Activated T-cell treated with anti-CD3 and anti-CD28 coated beads, Interleukin-2, amount 50 U/mL, for 4 hours (primary cell): ENCODE measurements around the gene TASL. TPM values are rescaled to one million over a fixed set of nuclear protein-coding genes. Genes with fewer than 3 reads are reported as not detected.
"Not testable (repeated sequence)": the region's sequence is repeated elsewhere in the genome, so short reads cannot be mapped to it uniquely, and the experiment has no call there.

ENCODE experiments used
- ATAC-seq, 2 donors: fragments of 200-7000 bp; cut with Tn5 transposase; one replicate each; pipeline ENCODE4 v1.10.0; 2021
- DNase-seq: peaks from one replicate; pipeline ENCODE4 v3.0.0-alpha.2; 2020
- H3K27me3 Mint-ChIP-seq: one replicate; pipeline ENCODE4 v1.8.0; 2021; ENCODE audit warnings: low read depth, mixed read lengths
- H3K36me3 Mint-ChIP-seq: one replicate; pipeline ENCODE4 v1.8.0; 2022; ENCODE audit warnings: mixed read lengths; ENCODE audit not compliant: insufficient read depth
- H3K4me1 Mint-ChIP-seq: one replicate; pipeline ENCODE4 v1.8.0; 2021; ENCODE audit warnings: low read depth, mixed read lengths
- H3K4me3 Mint-ChIP-seq: one replicate; pipeline ENCODE4 v1.8.0; 2021; ENCODE audit warnings: mild to moderate bottlenecking, moderate library complexity, mixed read lengths
- H3K9me3 Mint-ChIP-seq: one replicate; pipeline ENCODE4 v1.8.0; 2021; ENCODE audit warnings: mixed read lengths
- total RNA-seq, 3 donors: library from RNA; stranded (reverse); gene quantifications; one replicate each; pipeline ENCODE4 v1.2.1, GENCODE V29; 2021

TASL gene
- total RNA-seq, result under 1 TPM; 0.90 to 0.98 (median 0.94) TPM

- Mint-ChIP-seq H3K27me3 (no peaks in the 10 kb centered on the region), H3K36me3 (peaks cover 5% of the 10 kb centered on the region), H3K4me1 (peaks cover 22% of the 10 kb centered on the region), H3K4me3 (peak within 1 kb of the TSS; percentile 84), H3K9me3 (no peaks in the 10 kb centered on the region)
- DNase-seq (no peak), ATAC-seq (peak; percentile 82 to 84)
Measured at GRCh38 chrX:30577362-30577991, at the start of gene TASL. Gene TASL (minus strand): TSS chrX:30577766. CDS start chrX:30560355, 17,411 bp downstream.

- H3K4me1 Mint-ChIP-seq, result no peaks in the 10 kb centered on the region
- H3K9me3 Mint-ChIP-seq, result peaks cover 4% of the 10 kb centered on the region
- H3K27me3 Mint-ChIP-seq, result no peaks in the 10 kb centered on the region
- DNase-seq, result no peak
- ATAC-seq, result no peak
- H3K36me3 Mint-ChIP-seq, result no peaks in the 10 kb centered on the region
- no peak overlapping the region for H3K4me3 Mint-ChIP-seq
Measured at GRCh38 chrX:30626402-30626801, 48.8 kb upstream of the TASL start.

GRCh38 chrX:30622361-30622760 lies 44.8 kb upstream of the TASL start:
- DNase-seq, result no peak
- no peaks in the 10 kb centered on the region for H3K36me3 Mint-ChIP-seq
- no peaks in the 10 kb centered on the region for H3K27me3 Mint-ChIP-seq
- no peak overlapping the region for H3K4me3 Mint-ChIP-seq
- no peaks in the 10 kb centered on the region for H3K4me1 Mint-ChIP-seq
- no peak for ATAC-seq
- H3K9me3 Mint-ChIP-seq, result peaks cover 4% of the 10 kb centered on the region

- peaks cover 4% of the 10 kb centered on the region for H3K9me3 Mint-ChIP-seq
- H3K4me1 Mint-ChIP-seq, result no peaks in the 10 kb centered on the region
- no peaks in the 10 kb centered on the region for H3K27me3 Mint-ChIP-seq
- DNase-seq, result no peak
- no peak overlapping the region for H3K4me3 Mint-ChIP-seq
- no peak for ATAC-seq
- H3K36me3 Mint-ChIP-seq, result no peaks in the 10 kb centered on the region
Measured at GRCh38 chrX:30620980-30621618, 43.5 kb upstream of the TASL start.

- no peaks in the 10 kb centered on the region for H3K27me3 Mint-ChIP-seq
- no peaks in the 10 kb centered on the region for H3K4me1 Mint-ChIP-seq
Measured at GRCh38 chrX:30620125-30620524, 42.6 kb upstream of the TASL start.

GRCh38 chrX:30618160-30618765 lies 40.7 kb upstream of the TASL start:
- ATAC-seq (no peak), DNase-seq (no peak)
- H3K4me1 Mint-ChIP-seq, result no peaks in the 10 kb centered on the region
- H3K4me3 Mint-ChIP-seq, result no peak overlapping the region
- H3K27me3 Mint-ChIP-seq, result no peaks in the 10 kb centered on the region
- H3K9me3 Mint-ChIP-seq, result peaks cover 4% of the 10 kb centered on the region
- H3K36me3 Mint-ChIP-seq, result no peaks in the 10 kb centered on the region

More at GRCh38 chrX:30620125-30620524, 42.6 kb upstream of the TASL start:
- Mint-ChIP-seq H3K4me3 (no peak overlapping the region), H3K9me3 (peaks cover 4% of the 10 kb centered on the region), H3K36me3 (no peaks in the 10 kb centered on the region)
- DNase-seq, result no peak
- ATAC-seq, result no peak

- Mint-ChIP-seq H3K27me3 (no peaks in the 10 kb centered on the region), H3K9me3 (no peaks in the 10 kb centered on the region), H3K4me3 (no peak overlapping the region), H3K36me3 (no peaks in the 10 kb centered on the region), H3K4me1 (no peaks in the 10 kb centered on the region)
- ATAC-seq (peak in 1 of 2 donors; percentile 78), DNase-seq (no peak)
Measured at GRCh38 chrX:30615229-30615628, 37.7 kb upstream of the TASL start.

- H3K4me1 Mint-ChIP-seq, result no peaks in the 10 kb centered on the region
- H3K27me3 Mint-ChIP-seq, result no peaks in the 10 kb centered on the region
- H3K4me3 Mint-ChIP-seq, result no peak overlapping the region
- DNase-seq (no peak), ATAC-seq (no peak)
- H3K9me3 Mint-ChIP-seq, result no peaks in the 10 kb centered on the region
- H3K36me3 Mint-ChIP-seq, result no peaks in the 10 kb centered on the region
Measured at GRCh38 chrX:30613721-30614120, 36.2 kb upstream of the TASL start.

GRCh38 chrX:30612250-30612655 lies 34.7 kb upstream of the TASL start:
- DNase-seq (no peak), ATAC-seq (no peak)
- H3K36me3 Mint-ChIP-seq, result no peaks in the 10 kb centered on the region
- H3K4me1 Mint-ChIP-seq, result no peaks in the 10 kb centered on the region
- H3K4me3 Mint-ChIP-seq, result no peak overlapping the region
- H3K27me3 Mint-ChIP-seq, result no peaks in the 10 kb centered on the region
- no peaks in the 10 kb centered on the region for H3K9me3 Mint-ChIP-seq

GRCh38 chrX:30610026-30610425 lies 32.5 kb upstream of the TASL start:
- Mint-ChIP-seq H3K9me3 (no peaks in the 10 kb centered on the region), H3K27me3 (no peaks in the 10 kb centered on the region), H3K4me3 (no peak overlapping the region), H3K36me3 (no peaks in the 10 kb centered on the region), H3K4me1 (no peaks in the 10 kb centered on the region)
- ATAC-seq, result no peak
- no peak for DNase-seq

- Mint-ChIP-seq H3K36me3 (no peaks in the 10 kb centered on the region), H3K27me3 (no peaks in the 10 kb centered on the region), H3K4me3 (no peak overlapping the region), H3K4me1 (no peaks in the 10 kb centered on the region), H3K9me3 (no peaks in the 10 kb centered on the region)
- ATAC-seq, result no peak
- DNase-seq, result no peak
Measured at GRCh38 chrX:30607155-30607554, 29.6 kb upstream of the TASL start.

- not testable (repeated sequence) for H3K4me1 Mint-ChIP-seq, ATAC-seq, H3K4me3 Mint-ChIP-seq, H3K36me3 Mint-ChIP-seq, DNase-seq, H3K27me3 Mint-ChIP-seq, H3K9me3 Mint-ChIP-seq
Measured at GRCh38 chrX:30600269-30601176, 23.0 kb upstream of the TASL start.

GRCh38 chrX:30597216-30598012 lies 19.8 kb upstream of the TASL start:
- H3K27me3 Mint-ChIP-seq, result no peaks in the 10 kb centered on the region
- H3K4me1 Mint-ChIP-seq, result peaks cover 11% of the 10 kb centered on the region
- H3K4me3 Mint-ChIP-seq, result no peak overlapping the region
- no peaks in the 10 kb centered on the region for H3K36me3 Mint-ChIP-seq
- DNase-seq (no peak), ATAC-seq (no peak)
- no peaks in the 10 kb centered on the region for H3K9me3 Mint-ChIP-seq
